Natural killer cell (primary cell): Measurements from ENCODE around the gene CACNA2D2. TPM values are rescaled to one million over a fixed set of nuclear protein-coding genes. Genes with fewer than 3 reads are reported as not detected.

Experiments used
- ATAC-seq, 3 donors: fragments of 150-1000 bp in 2 of 3; fragments of 200-7000 bp in 1 of 3; cut with Tn5 transposase; 1 replicate in 1 of 3; 2 replicates in 2 of 3; pipeline ENCODE4 v1.10.0; 2021; ENCODE audit warnings: mild to moderate bottlenecking in 2 of 3, moderate library complexity in 2 of 3
- DNase-seq, 2 donors: peaks; one replicate each; pipeline versions ENCODE4 v3.0.0 to v3.0.0-alpha.2; 2013 to 2021; ENCODE audit warnings: mixed read lengths in 1 of 2
- H3K27ac ChIP-seq: one replicate; pipeline ENCODE4 v1.5.1; 2013; ENCODE audit warnings: mild to moderate bottlenecking, low read length
- H3K27me3 ChIP-seq: one replicate; pipeline ENCODE4 v1.6.1; 2013; ENCODE audit warnings: low read length; ENCODE audit not compliant: control insufficient read depth, insufficient read depth
- H3K36me3 ChIP-seq: one replicate; pipeline ENCODE4 v1.6.1; 2013; ENCODE audit warnings: low read length; ENCODE audit not compliant: control insufficient read depth, insufficient read depth
- H3K4me1 ChIP-seq: one replicate; pipeline ENCODE4 v1.6.1; 2013; ENCODE audit warnings: low read length; ENCODE audit not compliant: control insufficient read depth, insufficient read depth
- H3K4me3 ChIP-seq: one replicate; pipeline ENCODE4 v1.5.1; 2013; ENCODE audit warnings: low read length
- H3K9me3 ChIP-seq: one replicate; pipeline ENCODE4 v1.6.1; 2013; ENCODE audit warnings: low read length; ENCODE audit not compliant: control insufficient read depth, insufficient read depth
- H3K27ac Mint-ChIP-seq, 2 donors: one replicate each; pipeline ENCODE4 v1.8.0; 2022; ENCODE audit warnings: mild to moderate bottlenecking in 2 of 2, mixed read lengths in 2 of 2, moderate library complexity in 1 of 2
- H3K27me3 Mint-ChIP-seq, 2 donors: one replicate each; pipeline ENCODE4 v1.8.0; 2022; ENCODE audit warnings: low read depth in 2 of 2, mixed read lengths in 2 of 2
- H3K36me3 Mint-ChIP-seq: one replicate; pipeline ENCODE4 v1.8.0; 2022; ENCODE audit warnings: mixed read lengths
- H3K4me1 Mint-ChIP-seq, 2 donors: one replicate each; pipeline ENCODE4 v1.8.0; 2022; ENCODE audit warnings: mixed read lengths in 2 of 2
- H3K4me3 Mint-ChIP-seq: one replicate; pipeline ENCODE4 v1.8.0; 2022; ENCODE audit warnings: mild to moderate bottlenecking, moderate library complexity, mixed read lengths
- H3K9me3 Mint-ChIP-seq, 2 donors: one replicate each; pipeline ENCODE4 v1.8.0; 2022; ENCODE audit warnings: mixed read lengths in 2 of 2
- WGBS: methylation state at CpG from one replicate; pipeline ENCODE4 v1.1.7; 2013; ENCODE audit warnings: missing lambda C conversion rate; ENCODE audit not compliant: insufficient coverage; 5-methylcytosine and 5-hydroxymethylcytosine counted together
- intact Hi-C: fragments of 100-400 bp; cut with micrococcal nuclease; formaldehyde crosslinking; loops from one replicate; pipeline ENCODE4 v1.14.2; 2022
- total RNA-seq, 4 donors: library from RNA; stranded (reverse); fragments of 120-200 nt in 1 of 4; gene quantifications; one replicate each; pipeline versions ENCODE4 v1.2.3 to v1.2.4, GENCODE V29; 2013 to 2022
- TF ChIP-seq, protein P1 (sequence below): fragments of 200-600 bp; IDR thresholded peaks from one replicate; pipeline ENCODE4 v1.8.0; 2022; ENCODE audit warnings: antibody characterized with exemption

Gene CACNA2D2
- total RNA-seq, 3 donors from 2014 or later (not counting 1 experiment from before 2014, with no cell fraction given): 36.5 to 56.4 (median 43.8) TPM

DNA sequence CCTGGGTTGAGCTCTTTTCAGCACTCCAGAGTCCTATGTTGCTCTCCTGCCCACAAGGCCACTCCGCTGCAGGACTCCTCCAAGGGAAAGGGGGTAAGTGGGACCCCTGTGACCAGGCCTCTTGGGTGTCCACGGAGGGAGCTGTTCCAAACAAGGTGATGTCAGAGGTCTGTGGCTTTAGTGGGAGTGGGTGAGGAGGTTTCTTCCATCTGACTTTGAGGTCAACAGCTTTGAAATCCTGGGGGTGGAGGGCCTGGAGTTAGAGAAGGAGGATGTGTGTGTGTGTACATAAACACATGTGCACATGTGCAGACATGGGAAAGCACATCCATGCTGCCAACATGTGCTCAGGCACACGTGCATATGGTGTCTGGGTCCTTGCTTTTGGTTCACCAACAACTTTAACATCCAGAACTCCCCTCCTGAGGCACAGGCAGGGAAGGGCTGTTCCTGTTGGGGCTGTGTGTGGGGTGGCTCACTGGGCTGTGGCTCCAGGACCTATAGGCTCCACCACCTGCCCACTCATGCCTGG lies 92.8 kb downstream of the CACNA2D2 start:
- WGBS: 83% methylated on average over 2 of the region's 3 CpGs
- Mint-ChIP-seq H3K36me3 (no peaks in the 10 kb centered on the region), H3K27ac (no peak overlapping the region), H3K4me3 (no peak overlapping the region), H3K9me3 (peaks cover 0 to 3% of the 10 kb centered on the region in 2 donors), H3K27me3 (no peaks in the 10 kb centered on the region), H3K4me1 (peaks cover 4 to 37% of the 10 kb centered on the region in 2 donors)
- DNase-seq (no peak), ATAC-seq (no peak)
- intact Hi-C loops: no loop called here
- Histone ChIP-seq H3K9me3 (no peaks in the 10 kb centered on the region), H3K4me3 (no peak overlapping the region), H3K4me1 (peaks cover 13% of the 10 kb centered on the region), H3K27me3 (no peaks in the 10 kb centered on the region), H3K27ac (no peak overlapping the region), H3K36me3 (no peaks in the 10 kb centered on the region)
- TF ChIP-seq, protein P1, sequence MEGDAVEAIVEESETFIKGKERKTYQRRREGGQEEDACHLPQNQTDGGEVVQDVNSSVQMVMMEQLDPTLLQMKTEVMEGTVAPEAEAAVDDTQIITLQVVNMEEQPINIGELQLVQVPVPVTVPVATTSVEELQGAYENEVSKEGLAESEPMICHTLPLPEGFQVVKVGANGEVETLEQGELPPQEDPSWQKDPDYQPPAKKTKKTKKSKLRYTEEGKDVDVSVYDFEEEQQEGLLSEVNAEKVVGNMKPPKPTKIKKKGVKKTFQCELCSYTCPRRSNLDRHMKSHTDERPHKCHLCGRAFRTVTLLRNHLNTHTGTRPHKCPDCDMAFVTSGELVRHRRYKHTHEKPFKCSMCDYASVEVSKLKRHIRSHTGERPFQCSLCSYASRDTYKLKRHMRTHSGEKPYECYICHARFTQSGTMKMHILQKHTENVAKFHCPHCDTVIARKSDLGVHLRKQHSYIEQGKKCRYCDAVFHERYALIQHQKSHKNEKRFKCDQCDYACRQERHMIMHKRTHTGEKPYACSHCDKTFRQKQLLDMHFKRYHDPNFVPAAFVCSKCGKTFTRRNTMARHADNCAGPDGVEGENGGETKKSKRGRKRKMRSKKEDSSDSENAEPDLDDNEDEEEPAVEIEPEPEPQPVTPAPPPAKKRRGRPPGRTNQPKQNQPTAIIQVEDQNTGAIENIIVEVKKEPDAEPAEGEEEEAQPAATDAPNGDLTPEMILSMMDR: no peak

GRCh38 chr3:50410185-50410584 lies 93.2 kb downstream of the CACNA2D2 start:
- TF ChIP-seq, protein P1: no peak
- no peaks in the 10 kb centered on the region for H3K36me3 ChIP-seq
- no peak overlapping the region for H3K4me3 ChIP-seq
- no peaks in the 10 kb centered on the region for H3K36me3 Mint-ChIP-seq
- 86% methylated on average over 1 of the region's 2 CpGs for WGBS
- H3K27me3 Mint-ChIP-seq: no peaks in the 10 kb centered on the region
- no peaks in the 10 kb centered on the region for H3K27me3 ChIP-seq
- H3K9me3 ChIP-seq: no peaks in the 10 kb centered on the region
- H3K9me3 Mint-ChIP-seq: peaks cover 0 to 3% of the 10 kb centered on the region in 2 donors
- ATAC-seq: no peak
- intact Hi-C loops: no loop called here
- H3K4me3 Mint-ChIP-seq: no peak overlapping the region
- H3K4me1 Mint-ChIP-seq: peaks cover 0 to 33% of the 10 kb centered on the region in 2 donors
- no peak overlapping the region for H3K27ac Mint-ChIP-seq
- peaks cover 8% of the 10 kb centered on the region for H3K4me1 ChIP-seq
- H3K27ac ChIP-seq: no peak overlapping the region
- DNase-seq: no peak

GRCh38 chr3:50408443-50408944 lies 94.9 kb downstream of the CACNA2D2 start:
- WGBS: 85% methylated on average over 15 of the region's 15 CpGs
- Mint-ChIP-seq H3K9me3 (peaks cover 0 to 3% of the 10 kb centered on the region in 2 donors), H3K4me1 (peaks cover 0 to 40% of the 10 kb centered on the region in 2 donors), H3K4me3 (no peak overlapping the region), H3K36me3 (no peaks in the 10 kb centered on the region), H3K27me3 (no peaks in the 10 kb centered on the region), H3K27ac (no peak overlapping the region)
- intact Hi-C loops: no loop called here
- Histone ChIP-seq H3K27ac (no peak overlapping the region), H3K4me3 (no peak overlapping the region), H3K4me1 (no peaks in the 10 kb centered on the region), H3K27me3 (no peaks in the 10 kb centered on the region), H3K9me3 (no peaks in the 10 kb centered on the region), H3K36me3 (no peaks in the 10 kb centered on the region)
- ATAC-seq (no peak), DNase-seq (no peak)
- TF ChIP-seq, protein P1: no peak

- WGBS: 65% methylated on average over 1 of the region's 1 CpG
- no peak overlapping the region for H3K27ac Mint-ChIP-seq
- Histone ChIP-seq H3K36me3 (no peaks in the 10 kb centered on the region), H3K27ac (no peak overlapping the region), H3K4me3 (no peak overlapping the region), H3K27me3 (no peaks in the 10 kb centered on the region), H3K9me3 (no peaks in the 10 kb centered on the region), H3K4me1 (no peaks in the 10 kb centered on the region)
- no peak for DNase-seq
- TF ChIP-seq, protein P1: no peak
- H3K36me3 Mint-ChIP-seq: no peaks in the 10 kb centered on the region
- no peak for ATAC-seq
- H3K27me3 Mint-ChIP-seq: no peaks in the 10 kb centered on the region
- intact Hi-C loops: no loop called here
- no peak overlapping the region for H3K4me3 Mint-ChIP-seq
- peaks cover 0 to 46% of the 10 kb centered on the region in 2 donors for H3K4me1 Mint-ChIP-seq
- H3K9me3 Mint-ChIP-seq: peaks cover 0 to 3% of the 10 kb centered on the region in 2 donors
These were observed 96.9 kb downstream of the CACNA2D2 start for GRCh38 chr3:50406487-50406886.
